Measurements from ENCODE around the gene SLC27A3. TPM values are rescaled to one million over a fixed set of nuclear protein-coding genes. Genes with fewer than 3 reads are reported as not detected.

The SLC27A3 gene
- total and polyA plus RNA-seq, 2 donors from 2014 or later: 36.9 to 54.0 TPM

- FAIRE-seq (no peak), DNase-seq (no peak)
- Histone ChIP-seq H3K27ac (ENCODE audit: low read depth in 2 of 2, low read length in 2 of 2) (no peak overlapping the region), H3K4me1 (ENCODE audit: control insufficient read depth in 2 of 3, insufficient read depth in 2 of 3, low read depth in 1 of 3, low read length in 3 of 3) (peaks cover 4 to 14% (median 11%) of the 10 kb centered on the region in 3 donors), H3K36me3 (ENCODE audit: control insufficient read depth in 2 of 3, insufficient read depth in 3 of 3, low read length in 3 of 3) (no peaks in the 10 kb centered on the region), H3K4me3 (ENCODE audit: low read length in 3 of 3) (no peak overlapping the region), H3K27me3 (ENCODE audit: control insufficient read depth, insufficient read depth, low read length) (no peaks in the 10 kb centered on the region), H3K9me3 (ENCODE audit: control insufficient read depth in 2 of 3, insufficient read depth in 1 of 3, low read length in 3 of 3) (no peaks in the 10 kb centered on the region), H3K9ac (ENCODE audit: low read length in 3 of 3) (no peak overlapping the region)
- intact Hi-C loops (cut with DNase I): no loop called here
- TF ChIP-seq CTCF (IDR thresholded peaks at IDR 0.05; ENCODE audit: borderline replicate concordance, extremely low read depth, insufficient read depth): no peak
Observed at GRCh38 chr1:153786038-153786790, 11.0 kb downstream of the SLC27A3 start.

GRCh38 chr1:153789478-153790034 lies 14.3 kb downstream of the SLC27A3 start:
- no peaks in the 10 kb centered on the region for H3K36me3 ChIP-seq (ENCODE audit: control insufficient read depth in 2 of 3, insufficient read depth in 3 of 3, low read length in 3 of 3)
- peak overlapping the region; percentile 22 to 71 (median 37) for H3K9ac ChIP-seq (ENCODE audit: low read length in 3 of 3)
- H3K27ac ChIP-seq (ENCODE audit: low read depth in 2 of 2, low read length in 2 of 2): peak overlapping the region; percentile 80 to 82
- peaks cover 4 to 9% (median 7%) of the 10 kb centered on the region in 3 donors for H3K4me1 ChIP-seq (ENCODE audit: control insufficient read depth in 2 of 3, insufficient read depth in 2 of 3, low read depth in 1 of 3, low read length in 3 of 3)
- no peaks in the 10 kb centered on the region for H3K27me3 ChIP-seq (ENCODE audit: control insufficient read depth, insufficient read depth, low read length)
- DNase-seq (peak in 4 of 5 donors; percentile 41 to 81 (median 65)), FAIRE-seq (no peak)
- TF ChIP-seq CTCF (IDR thresholded peaks at IDR 0.05; ENCODE audit: borderline replicate concordance, extremely low read depth, insufficient read depth): no peak
- no peaks in the 10 kb centered on the region for H3K9me3 ChIP-seq (ENCODE audit: control insufficient read depth in 2 of 3, insufficient read depth in 1 of 3, low read length in 3 of 3)
- intact Hi-C loops (cut with DNase I): loop anchor here (10.0 kb wide), 1 partner anchor 195 kb away; the partner anchor contains the start of gene RAB13
- peak overlapping the region in 2 of 3 donors; percentile 47 to 48 for H3K4me3 ChIP-seq (ENCODE audit: low read length in 3 of 3)

- intact Hi-C loops (cut with DNase I): loop anchor here (10.0 kb wide), 1 partner anchor 194 kb away; the partner anchor contains the start of gene RAB13
- DNase-seq (peak; percentile 74 to 96 (median 83)), FAIRE-seq (no peak)
- no peaks in the 10 kb centered on the region for H3K36me3 ChIP-seq (ENCODE audit: control insufficient read depth in 2 of 3, insufficient read depth in 3 of 3, low read length in 3 of 3)
- peak overlapping the region in 2 of 3 donors; percentile 38 to 71 for H3K9ac ChIP-seq (ENCODE audit: low read length in 3 of 3)
- H3K4me1 ChIP-seq (ENCODE audit: control insufficient read depth in 2 of 3, insufficient read depth in 2 of 3, low read depth in 1 of 3, low read length in 3 of 3): peaks cover 4 to 9% (median 7%) of the 10 kb centered on the region in 3 donors
- TF ChIP-seq CTCF (IDR thresholded peaks at IDR 0.05; ENCODE audit: borderline replicate concordance, extremely low read depth, insufficient read depth): no peak
- no peaks in the 10 kb centered on the region for H3K27me3 ChIP-seq (ENCODE audit: control insufficient read depth, insufficient read depth, low read length)
- no peaks in the 10 kb centered on the region for H3K9me3 ChIP-seq (ENCODE audit: control insufficient read depth in 2 of 3, insufficient read depth in 1 of 3, low read length in 3 of 3)
- H3K27ac ChIP-seq (ENCODE audit: low read depth in 2 of 2, low read length in 2 of 2): peak overlapping the region; percentile 80 to 82
- peak overlapping the region; percentile 47 to 56 (median 48) for H3K4me3 ChIP-seq (ENCODE audit: low read length in 3 of 3)
Observed at GRCh38 chr1:153790313-153790965, 15.2 kb downstream of the SLC27A3 start.

Data from kidney (tissue), 14 donors.